ENCODE results near the gene YWHAB.
"Not testable (repeated sequence)": the region's sequence is repeated elsewhere in the genome, so short reads cannot be mapped to it uniquely, and the experiment has no call there.

YWHAB gene

GRCh38 chr20:44882360-44882759, 3.1 kb upstream of the YWHAB start:
- not testable (repeated sequence) for DNase-seq

DNA sequence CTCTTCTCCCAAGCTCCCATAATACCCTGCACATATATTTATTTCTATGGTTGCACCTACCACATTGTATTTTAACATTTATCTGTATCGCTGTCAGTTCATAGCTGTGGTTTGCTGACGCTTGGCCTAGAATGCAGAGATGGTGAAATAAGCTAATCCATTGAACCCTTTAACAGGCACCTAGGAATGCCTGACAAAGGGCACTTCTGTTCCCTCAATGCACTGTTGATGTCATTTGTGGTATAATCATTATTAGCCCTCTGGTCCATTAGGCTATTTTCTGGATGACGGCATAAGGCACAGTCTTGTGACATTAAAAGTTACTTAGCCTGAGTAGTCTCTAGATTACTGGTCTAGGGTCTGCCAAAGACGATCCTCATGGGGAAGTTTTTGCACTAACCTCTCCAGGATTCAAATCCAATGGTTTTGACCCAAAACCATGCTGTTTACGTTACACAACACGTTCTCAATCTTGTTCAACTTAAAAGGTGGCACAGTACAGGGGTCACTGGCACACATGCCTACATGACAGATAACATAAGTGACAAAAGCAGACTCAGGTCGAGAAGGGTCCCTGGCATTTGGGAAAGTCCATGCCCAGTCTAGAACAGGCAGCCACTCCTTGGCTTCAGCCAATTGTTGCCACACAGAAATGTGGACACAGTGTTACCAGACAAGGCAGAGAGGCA, 2.1 kb upstream of the YWHAB start:
- no peak for DNase-seq

DNA sequence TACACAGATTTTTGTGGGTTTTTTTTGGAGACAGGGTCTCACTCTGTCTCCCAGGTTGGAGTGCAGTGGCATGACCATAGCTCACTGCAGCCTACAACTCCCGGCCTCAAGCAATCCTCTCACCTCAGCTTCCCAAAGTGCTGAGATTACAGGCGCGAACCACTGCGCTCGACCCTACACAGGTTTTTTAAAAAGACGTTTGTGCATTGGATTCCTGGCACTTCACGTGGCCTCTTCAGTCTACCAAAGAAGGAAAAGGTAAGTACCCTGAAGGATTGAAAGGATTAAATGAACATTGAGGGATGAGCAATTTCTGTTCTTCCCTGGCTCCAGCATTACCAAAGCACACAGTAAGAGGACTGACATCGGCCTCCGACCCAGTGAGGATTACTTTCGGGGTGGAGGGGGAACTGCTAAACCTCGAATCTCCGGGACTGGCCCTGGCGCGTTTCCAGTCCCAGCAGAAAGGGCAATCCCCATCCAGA, 556 bp upstream of the YWHAB start:
- no peak for DNase-seq

DNA sequence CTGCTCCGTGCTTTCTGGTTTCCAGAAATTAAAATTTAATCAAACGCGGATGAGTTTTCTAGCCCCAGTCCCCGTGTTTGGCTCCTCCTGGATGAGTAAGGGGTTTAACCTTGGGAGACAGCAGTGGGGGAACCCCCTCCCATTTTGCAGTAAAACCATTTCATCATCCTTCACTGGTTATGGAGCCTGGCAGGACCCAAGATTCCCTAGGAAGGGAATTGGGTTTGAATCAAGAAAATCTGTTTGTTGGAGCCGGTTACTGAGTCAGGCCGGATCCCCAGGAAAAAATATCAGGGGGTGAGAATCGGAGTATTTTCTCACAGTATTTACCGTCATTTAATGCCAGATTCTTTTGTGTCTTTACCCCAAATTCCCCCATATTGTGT, 754 bp downstream of the YWHAB start:
- DNase-seq: no peak

GRCh38 chr20:44886828-44887227, 1.3 kb downstream of the YWHAB start:
- no peak for DNase-seq

DNA sequence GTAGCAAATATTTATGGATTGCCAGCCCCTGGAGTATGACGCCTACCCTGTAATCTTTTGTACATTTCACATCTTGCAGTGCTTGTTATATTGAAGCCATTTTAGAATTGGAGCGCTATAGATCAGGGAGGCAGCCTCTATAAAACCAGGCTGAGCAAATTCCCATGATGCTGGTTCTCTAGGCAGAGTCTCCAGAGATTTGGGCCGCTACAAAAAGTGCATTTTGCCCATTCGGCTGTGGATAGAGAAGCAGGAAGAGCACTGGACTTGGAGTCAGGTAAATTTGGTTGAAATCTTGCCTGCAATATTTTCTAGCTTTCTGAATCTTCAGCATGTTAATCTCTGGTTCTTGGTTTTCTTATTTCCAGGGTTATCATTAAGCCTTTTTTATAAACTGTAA, 2.0 kb downstream of the YWHAB start:
- no peak for DNase-seq

- no peak for DNase-seq
These were observed 3.0 kb downstream of the YWHAB start for GRCh38 chr20:44888226-44889103.

DNA sequence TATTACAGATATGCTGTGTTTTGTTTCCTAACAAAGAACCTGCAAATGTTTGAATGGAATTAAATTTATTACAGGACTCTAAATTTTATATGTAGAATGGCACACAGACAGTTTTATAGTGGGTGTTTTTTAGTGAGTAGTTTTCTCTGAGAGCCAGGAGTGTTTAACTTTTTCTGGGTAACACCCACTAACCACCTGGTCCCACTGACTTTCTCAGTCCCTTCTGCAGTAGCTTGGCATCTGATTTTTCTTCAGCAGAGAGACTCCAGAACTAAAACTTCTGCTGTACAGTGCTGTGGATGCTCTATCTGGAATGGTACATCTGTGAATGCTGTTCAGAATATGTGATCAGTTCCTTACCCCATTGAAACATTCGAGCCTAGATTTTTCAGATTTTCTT, 6.3 kb downstream of the YWHAB start:
- no peak for DNase-seq

- DNase-seq: no peak
These were observed 9.5 kb downstream of the YWHAB start for GRCh38 chr20:44894959-44895358.

GRCh38 chr20:44896583-44896982, 11.1 kb downstream of the YWHAB start:
- DNase-seq: no peak

GRCh38 chr20:44897133-44897532, 11.6 kb downstream of the YWHAB start:
- DNase-seq: no peak

GRCh38 chr20:44900231-44900854, 14.8 kb downstream of the YWHAB start:
- DNase-seq: peak; percentile 49

- peak; percentile 10 for DNase-seq
These were observed 16.5 kb downstream of the YWHAB start for GRCh38 chr20:44901974-44902373.

- DNase-seq: no peak
These were observed 18.9 kb downstream of the YWHAB start for GRCh38 chr20:44904377-44904776.

- no peak for DNase-seq
These were observed 23.7 kb downstream of the YWHAB start for GRCh38 chr20:44908987-44909871.

DNA sequence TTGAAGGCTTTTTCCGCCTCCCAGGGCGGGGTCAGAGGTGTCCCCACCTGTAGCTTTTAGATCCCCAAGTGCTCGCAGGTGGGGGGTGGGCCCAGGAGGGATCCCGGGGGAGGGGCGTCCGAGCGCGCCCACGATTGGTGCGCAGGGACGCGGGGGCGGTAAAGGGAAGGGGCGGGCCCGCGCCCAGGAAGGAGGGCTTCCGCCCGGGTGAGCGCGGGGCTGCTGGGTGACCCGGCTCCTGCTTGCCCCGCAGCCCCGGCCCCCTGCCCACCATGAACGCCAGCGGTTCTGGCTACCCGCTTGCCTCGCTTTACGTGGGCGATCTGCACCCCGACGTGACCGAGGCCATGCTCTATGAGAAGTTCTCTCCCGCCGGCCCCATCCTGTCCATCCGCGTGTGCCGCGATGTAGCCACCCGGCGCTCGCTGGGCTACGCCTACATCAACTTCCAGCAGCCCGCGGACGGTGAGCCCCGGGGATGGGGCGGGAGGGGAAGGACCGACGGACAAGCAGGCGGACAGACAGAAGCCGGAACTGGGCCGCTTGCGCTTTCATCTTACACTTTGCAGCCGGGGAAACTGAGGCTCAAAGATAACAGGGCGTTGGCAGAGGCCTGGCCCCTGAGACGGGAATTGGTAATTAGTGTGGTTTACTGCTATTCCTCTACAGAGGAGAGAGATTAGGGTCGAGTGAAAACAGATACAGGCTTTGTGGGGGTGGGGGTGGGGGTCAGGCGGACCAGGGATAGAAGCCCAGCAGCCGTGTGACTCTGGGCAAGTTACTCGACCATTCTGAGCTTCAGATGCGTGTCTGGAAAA, 24.6 kb downstream of the YWHAB start, which contains the start of gene PABPC1L:
Gene PABPC1L, plus strand, starts transcription at position 189 of the 818 bp plus-strand sequence. Its CDS starts 84 bp downstream, at position 273.
- DNase-seq: peak; percentile 85

GRCh38 chr20:44910690-44911262, 25.3 kb downstream of the YWHAB start:
- no peak for DNase-seq

- DNase-seq: peak; percentile 70
These were observed 25.9 kb downstream of the YWHAB start for GRCh38 chr20:44911264-44911921.

- DNase-seq: no peak
These were observed 26.7 kb downstream of the YWHAB start for GRCh38 chr20:44912189-44912588.

GRCh38 chr20:44914924-44915323, 29.4 kb downstream of the YWHAB start:
- peak; percentile 65 for DNase-seq

DNA sequence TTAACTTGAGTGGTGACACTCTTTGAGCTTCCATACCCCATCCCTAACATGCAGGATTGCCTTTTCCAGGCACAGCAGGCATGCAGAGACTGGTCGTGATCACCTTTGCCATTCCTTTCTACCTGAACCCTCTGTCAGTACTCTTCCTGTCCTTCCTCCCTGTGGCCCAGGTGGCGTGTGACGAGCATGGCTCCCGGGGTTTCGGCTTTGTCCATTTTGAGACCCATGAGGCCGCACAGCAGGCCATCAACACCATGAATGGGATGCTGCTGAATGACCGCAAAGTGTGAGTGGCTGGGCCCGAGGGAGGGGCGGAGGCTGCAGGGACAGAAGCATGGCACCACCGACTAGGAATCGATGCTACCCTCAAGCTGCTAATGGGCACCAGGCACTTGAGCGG, 31.1 kb downstream of the YWHAB start:
- no peak for DNase-seq

Measured in activated CD4-positive, alpha-beta T cell treated with anti-CD3 and anti-CD28 coated beads, Interleukin-2, Interleukin-6, amounts not matched to agents 100 ng/mL and 50 ng/mL, durations not matched to agents 16 hours and 8 hours (primary cell).